ENCODE data around the gene STAMBPL1.

- TF ChIP-seq ZNF384 (IDR thresholded peaks at IDR 0.05) (no peak), SP1 (IDR thresholded peaks at IDR 0.05) (no peak), L3MBTL2 (conservative IDR thresholded peaks at IDR 0.05) (no peak), TARDBP (IDR thresholded peaks at IDR 0.05) (no peak), ARNT (IDR thresholded peaks at IDR 0.05) (no peak), BHLHE40 (IDR thresholded peaks at IDR 0.05; ENCODE audit: borderline replicate concordance) (no peak), ELF4 (IDR thresholded peaks at IDR 0.05) (no peak), FOXM1 (IDR thresholded peaks at IDR 0.05; ENCODE audit: borderline replicate concordance) (no peak), HDGF (IDR thresholded peaks at IDR 0.05; ENCODE audit: borderline replicate concordance) (no peak), LEF1 (IDR thresholded peaks at IDR 0.05; ENCODE audit: borderline replicate concordance) (no peak), NFRKB (IDR thresholded peaks at IDR 0.05) (no peak)
These were observed 84.9 kb downstream of the STAMBPL1 start for GRCh38 chr10:88964869-88965415.
